AG09309 (cell line): ENCODE results near the gene TTC21B.
"Not testable (repeated sequence)": the region's sequence is repeated elsewhere in the genome, so short reads cannot be mapped to it uniquely, and the experiment has no call there.

ENCODE experiments used
- DNase-seq: peaks from one replicate; pipeline ENCODE4 v3.0.0-alpha.2; 2010; ENCODE audit warnings: low read depth
- H3K4me3 ChIP-seq: 2 replicates; pipeline ENCODE4 v1.5.1; 2011; ENCODE audit warnings: mild to moderate bottlenecking, low read depth, low read length, moderate library complexity; ENCODE audit not compliant: control insufficient read depth
- CTCF ChIP-seq: IDR thresholded peaks from 2 replicates; pipeline ENCODE4 v1.5.1; 2011; ENCODE audit warnings: mild to moderate bottlenecking, low read depth, low read length, inconsistent platforms; ENCODE audit not compliant: insufficient read depth, control insufficient read depth; ENCODE audit errors: missing control alignments

The TTC21B gene

GRCh38 chr2:165953655-165954606, at the start of gene TTC21B:
TTC21B (minus strand) TSS chr2:165953776; CDS start chr2:165953705, 71 bp downstream.
- DNase-seq = peak; percentile 79
- peak within 1 kb of the TSS; percentile 63 for H3K4me3 ChIP-seq
- TF ChIP-seq CTCF = peak; percentile 75

- TF ChIP-seq CTCF = no peak
- H3K4me3 ChIP-seq = no peak overlapping the region
- DNase-seq = no peak
Measured at GRCh38 chr2:166000401-166000800, 46.8 kb upstream of the TTC21B start.

- DNase-seq = no peak
- no peak overlapping the region for H3K4me3 ChIP-seq
- TF ChIP-seq CTCF = no peak
Measured at GRCh38 chr2:165990846-165991245, 37.3 kb upstream of the TTC21B start.

- H3K4me3 ChIP-seq = no peak overlapping the region
- DNase-seq = no peak
- TF ChIP-seq CTCF = no peak
Measured at GRCh38 chr2:165989851-165990250, 36.3 kb upstream of the TTC21B start.

GRCh38 chr2:165985120-165985519, 31.5 kb upstream of the TTC21B start:
- no peak for DNase-seq
- TF ChIP-seq CTCF = no peak
- no peak overlapping the region for H3K4me3 ChIP-seq

- not testable (repeated sequence) for H3K4me3 ChIP-seq, DNase-seq
Measured at GRCh38 chr2:165972161-165972560, 18.6 kb upstream of the TTC21B start.

GRCh38 chr2:165970663-165971062, 17.1 kb upstream of the TTC21B start:
- TF ChIP-seq CTCF = no peak
- DNase-seq = no peak
- no peak overlapping the region for H3K4me3 ChIP-seq
